Thoracic aorta endothelial cell (primary cell): ENCODE measurements around the gene TMPRSS9. TPM values are rescaled to one million over a fixed set of nuclear protein-coding genes. Genes with fewer than 3 reads are reported as not detected.

ENCODE experiments used
- total RNA-seq: library from RNA; depleted of rRNA; stranded (reverse); fragments of >200 nt; gene quantifications from 2 replicates; pipeline ENCODE4 v1.2.3, GENCODE V29; 2012

Gene TMPRSS9
- total RNA-seq = under 0.01 TPM in 1 of 2 replicates, not detected in the other

DNA sequence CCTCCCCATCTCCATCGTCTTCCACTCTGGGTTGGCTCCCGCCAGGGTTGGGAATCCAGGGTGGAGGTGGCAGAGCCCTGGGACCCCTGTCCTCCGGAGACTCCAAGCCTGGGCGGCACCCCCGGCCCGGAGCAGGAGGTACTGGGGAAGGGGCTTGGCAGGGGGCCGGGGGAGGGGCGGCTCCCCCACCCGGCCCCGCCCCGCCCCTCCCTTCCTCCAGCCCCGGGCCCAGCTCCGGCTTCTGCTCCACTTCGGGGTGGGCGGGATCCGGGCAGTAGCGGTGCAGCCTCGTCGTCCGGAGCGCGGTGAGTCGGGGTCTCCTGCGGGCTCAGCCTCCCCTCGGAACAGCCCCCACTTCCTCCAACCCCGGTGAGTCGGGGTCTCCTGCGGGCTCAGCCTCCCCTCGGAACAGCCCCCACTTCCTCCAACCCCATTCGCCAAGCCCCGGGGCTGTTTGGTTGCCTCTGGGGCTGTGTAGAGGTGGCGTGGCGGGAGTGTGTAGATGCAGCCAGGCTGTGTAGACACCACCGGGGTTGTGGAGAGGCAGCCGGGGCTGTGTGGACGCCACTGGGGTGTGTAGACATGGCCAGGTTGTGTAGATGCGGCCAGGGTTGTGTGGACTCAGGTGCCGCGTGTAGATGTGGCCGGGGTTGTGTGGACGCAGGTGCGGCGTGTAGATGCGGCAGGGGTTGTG, at the start of gene TMPRSS9:
Gene TMPRSS9 (plus strand): TSS at position 274 of the 694 bp plus-strand sequence. CDS start 29,521 bp downstream, outside the sequence.

DNA sequence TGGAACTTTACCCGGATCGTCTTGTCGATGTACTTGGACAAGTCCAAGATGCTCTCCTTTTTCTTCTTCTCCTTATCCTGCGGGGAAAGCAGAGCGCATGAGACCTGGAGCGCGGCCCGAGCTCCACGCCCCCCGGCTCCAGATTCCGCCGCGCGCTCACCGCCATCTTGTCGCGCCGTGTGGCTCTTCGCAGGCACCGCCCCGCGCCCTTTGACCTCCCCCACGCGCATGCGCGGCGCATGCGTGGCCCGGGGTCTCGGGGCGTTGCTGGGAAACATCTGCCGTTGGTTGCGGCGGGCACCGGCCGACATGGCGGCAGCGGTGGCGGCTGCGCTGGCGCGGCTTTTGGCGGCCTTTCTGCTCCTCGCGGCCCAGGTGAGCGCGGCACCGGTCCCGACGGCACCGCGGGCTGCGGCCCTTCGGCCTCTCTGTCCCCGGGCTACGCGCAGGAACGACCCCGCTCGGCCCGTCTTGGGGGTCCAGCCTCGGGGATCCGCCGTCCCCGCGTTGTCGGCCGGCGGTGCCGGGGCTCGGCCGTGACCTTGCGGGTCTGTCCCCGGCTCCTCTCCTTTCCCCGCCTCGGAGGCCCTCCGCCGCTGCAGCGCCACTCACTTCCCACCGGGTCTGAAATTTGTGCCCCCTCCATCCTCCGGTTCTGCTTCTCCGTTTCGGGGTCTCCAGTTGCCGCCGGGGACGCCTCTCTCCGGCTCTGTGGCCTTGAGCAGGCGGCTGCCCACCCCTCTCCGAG, 31.5 kb upstream of the TMPRSS9 start, which contains the start of the genes LSM7 and SPPL2B:
Gene LSM7 (minus strand): TSS at position 186 of the 748 bp plus-strand sequence. CDS start 20 bp downstream, at position 166.
Gene SPPL2B (plus strand): TSS at position 284 of the 748 bp plus-strand sequence. CDS start 26 bp downstream, at position 310.

DNA sequence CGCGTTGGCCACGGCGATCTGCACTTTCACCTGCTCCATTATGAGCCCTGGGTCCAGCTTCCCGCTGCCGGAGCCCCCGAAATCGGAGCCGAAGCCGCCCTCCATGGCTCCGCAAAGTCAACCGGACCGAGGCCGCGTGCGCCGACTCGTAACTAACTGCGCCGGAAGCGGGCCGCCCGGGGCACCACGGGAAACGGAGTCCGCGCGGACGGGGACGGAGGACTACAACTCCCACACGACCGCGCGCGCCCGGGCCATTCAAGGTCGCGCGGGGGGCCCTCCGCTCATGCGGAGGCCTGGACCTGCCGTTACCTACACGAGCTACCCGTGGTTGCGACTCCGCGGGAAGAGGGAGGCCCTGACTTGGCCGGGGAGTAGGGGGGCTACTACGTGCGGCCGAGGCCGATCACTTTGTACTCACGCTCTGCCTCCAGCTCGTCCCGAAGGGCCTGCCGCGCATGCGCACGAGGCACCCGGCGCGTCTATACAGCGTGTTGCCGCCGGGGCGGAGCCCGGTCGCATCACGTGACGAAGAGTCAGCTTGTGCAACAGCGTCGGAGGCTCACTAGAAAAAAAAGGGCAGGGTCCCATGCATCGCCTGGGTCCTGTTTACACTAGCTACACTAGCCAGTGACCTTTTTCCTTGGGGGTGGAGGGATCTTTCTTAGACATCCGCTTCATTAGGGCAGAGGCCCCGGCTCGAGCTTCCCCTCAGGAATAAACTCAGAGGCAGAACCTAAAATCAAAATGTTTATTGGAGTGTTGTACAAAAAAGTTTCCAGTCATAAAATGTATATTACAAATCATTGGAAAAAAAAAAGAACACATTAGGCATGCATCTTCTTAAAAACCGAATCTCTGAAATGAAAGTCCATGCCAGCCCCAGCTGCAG, 67.6 kb downstream of the TMPRSS9 start, which contains the start of gene TIMM13:
Gene TIMM13 (minus strand): TSS at position 158 of the 892 bp plus-strand sequence. CDS start 53 bp downstream, at position 105.

Other genes with a start within 250 kb of the TMPRSS9 start
- gene AP3D1, start 208.7 kb upstream of the TMPRSS9 start, total RNA-seq = 132 and 156 TPM in 2 replicates
- gene DOT1L, start 196.3 kb upstream of the TMPRSS9 start, total RNA-seq = 10.4 and 14.6 TPM in 2 replicates
- 32.8 and 43.1 TPM in 2 replicates for gene PLEKHJ1, start 123.9 kb upstream of the TMPRSS9 start, total RNA-seq
- gene SF3A2, start 123.4 kb upstream of the TMPRSS9 start, total RNA-seq = 44.0 and 55.9 TPM in 2 replicates
- gene AMH, start 110.9 kb upstream of the TMPRSS9 start, total RNA-seq = 0.93 and 1.1 TPM in 2 replicates
- gene JSRP1, start 103.8 kb upstream of the TMPRSS9 start, total RNA-seq = not detected in 2 replicates
- gene PEAK3, start 78.1 kb upstream of the TMPRSS9 start, total RNA-seq = not detected in 2 replicates
- gene LINGO3, start 52.1 kb upstream of the TMPRSS9 start, total RNA-seq = under 0.01 TPM in 1 of 2 replicates, not detected in the other
- 145 and 168 TPM in 2 replicates for gene LSM7, start 31.7 kb upstream of the TMPRSS9 start, total RNA-seq
- gene SPPL2B, start 31.6 kb upstream of the TMPRSS9 start, total RNA-seq = 26.1 and 30.3 TPM in 2 replicates
- 42.7 and 43.8 TPM in 2 replicates for gene TIMM13, start 67.3 kb downstream of the TMPRSS9 start, total RNA-seq
- gene LMNB2, start 96.7 kb downstream of the TMPRSS9 start, total RNA-seq = 91.1 and 128 TPM in 2 replicates
- 24.0 and 53.3 TPM in 2 replicates for gene GADD45B, start 115.9 kb downstream of the TMPRSS9 start, total RNA-seq